IPS-18c (cell line): ENCODE results near the gene AMY1A.
"Not testable (repeated sequence)": the region's sequence is repeated elsewhere in the genome, so short reads cannot be mapped to it uniquely, and the experiment has no call there.

Experiments
- H3K4me3 ChIP-seq: 2 replicates; pipeline ENCODE4 v1.7.0; 2013; ENCODE audit warnings: low read depth, mild to moderate bottlenecking, low read length, moderate library complexity; ENCODE audit not compliant: insufficient read depth
- H3K9me3 ChIP-seq: one replicate; pipeline ENCODE4 v1.6.1; 2013; ENCODE audit warnings: mild to moderate bottlenecking, low read length, moderate library complexity; ENCODE audit not compliant: control insufficient read depth, insufficient read depth

AMY1A gene

GRCh38 chr1:103655460-103655859 is at the start of gene AMY1A:
Gene AMY1A (plus strand): TSS chr1:103655760. CDS start chr1:103656331, 571 bp downstream.
- H3K4me3 ChIP-seq, H3K9me3 ChIP-seq: not testable (repeated sequence)

GRCh38 chr1:103616362-103616761 is 39.2 kb upstream of the AMY1A start:
- Histone ChIP-seq H3K9me3 (no peaks in the 10 kb centered on the region), H3K4me3 (no peak overlapping the region)

- not testable (repeated sequence) for H3K4me3 ChIP-seq, H3K9me3 ChIP-seq
Observed at GRCh38 chr1:103616994-103617477, 38.5 kb upstream of the AMY1A start, which contains the start of gene AMY2A. Gene AMY2A (plus strand): TSS chr1:103617427. CDS start chr1:103617441, 14 bp downstream.

GRCh38 chr1:103627436-103627835 is 28.1 kb upstream of the AMY1A start:
- H3K9me3 ChIP-seq, H3K4me3 ChIP-seq: not testable (repeated sequence)

GRCh38 chr1:103641194-103641593 is 14.4 kb upstream of the AMY1A start:
- not testable (repeated sequence) for H3K4me3 ChIP-seq, H3K9me3 ChIP-seq

GRCh38 chr1:103643908-103644307 is 11.7 kb upstream of the AMY1A start:
- H3K9me3 ChIP-seq = not testable (repeated sequence)

GRCh38 chr1:103650305-103650704 is 5.3 kb upstream of the AMY1A start:
- H3K4me3 ChIP-seq, H3K9me3 ChIP-seq: not testable (repeated sequence)

More at GRCh38 chr1:103643908-103644307, 11.7 kb upstream of the AMY1A start:
- H3K4me3 ChIP-seq = not testable (repeated sequence)

- not testable (repeated sequence) for H3K4me3 ChIP-seq, H3K9me3 ChIP-seq
Observed at GRCh38 chr1:103650889-103651288, 4.7 kb upstream of the AMY1A start.

GRCh38 chr1:103654133-103654532 is 1.4 kb upstream of the AMY1A start:
- not testable (repeated sequence) for H3K9me3 ChIP-seq, H3K4me3 ChIP-seq

GRCh38 chr1:103676335-103676734 is 20.8 kb downstream of the AMY1A start:
- H3K4me3 ChIP-seq, H3K9me3 ChIP-seq: not testable (repeated sequence)

- H3K4me3 ChIP-seq, H3K9me3 ChIP-seq: not testable (repeated sequence)
Observed at GRCh38 chr1:103696110-103696509, 40.5 kb downstream of the AMY1A start, which contains the start of gene AMY1B. Gene AMY1B (minus strand): TSS chr1:103696210. CDS start chr1:103695639, 571 bp downstream.

GRCh38 chr1:103697430-103697829 is 41.9 kb downstream of the AMY1A start:
- H3K9me3 ChIP-seq, H3K4me3 ChIP-seq: not testable (repeated sequence)

- not testable (repeated sequence) for H3K9me3 ChIP-seq, H3K4me3 ChIP-seq
Observed at GRCh38 chr1:103700669-103701068, 45.1 kb downstream of the AMY1A start.

GRCh38 chr1:103701256-103701655 is 45.7 kb downstream of the AMY1A start:
- H3K9me3 ChIP-seq, H3K4me3 ChIP-seq: not testable (repeated sequence)

GRCh38 chr1:103707670-103708069 is 52.1 kb downstream of the AMY1A start:
- not testable (repeated sequence) for H3K4me3 ChIP-seq

GRCh38 chr1:103710381-103710780 is 54.8 kb downstream of the AMY1A start:
- not testable (repeated sequence) for H3K4me3 ChIP-seq, H3K9me3 ChIP-seq

More at GRCh38 chr1:103707670-103708069, 52.1 kb downstream of the AMY1A start:
- not testable (repeated sequence) for H3K9me3 ChIP-seq
